Stimulated activated CD4-positive, alpha-beta T cell treated with anti-CD3 and anti-CD28 coated beads, TNF-alpha, amount 100 ng/mL, for 48 hours (primary cell): ENCODE measurements around the gene AIRE.
"Not testable (repeated sequence)": the region's sequence is repeated elsewhere in the genome, so short reads cannot be mapped to it uniquely, and the experiment has no call there.

Source experiments
- DNase-seq, 3 donors: peaks; one replicate each; pipeline ENCODE4 v3.0.0-alpha.2; 2020; ENCODE audit warnings: low read depth in 3 of 3

The AIRE gene

GRCh38 chr21:44285138-44285992 lies at the start of gene AIRE:
Gene AIRE (plus strand): TSS chr21:44285876. CDS start chr21:44286007, 131 bp downstream.
- no peak for DNase-seq

DNA sequence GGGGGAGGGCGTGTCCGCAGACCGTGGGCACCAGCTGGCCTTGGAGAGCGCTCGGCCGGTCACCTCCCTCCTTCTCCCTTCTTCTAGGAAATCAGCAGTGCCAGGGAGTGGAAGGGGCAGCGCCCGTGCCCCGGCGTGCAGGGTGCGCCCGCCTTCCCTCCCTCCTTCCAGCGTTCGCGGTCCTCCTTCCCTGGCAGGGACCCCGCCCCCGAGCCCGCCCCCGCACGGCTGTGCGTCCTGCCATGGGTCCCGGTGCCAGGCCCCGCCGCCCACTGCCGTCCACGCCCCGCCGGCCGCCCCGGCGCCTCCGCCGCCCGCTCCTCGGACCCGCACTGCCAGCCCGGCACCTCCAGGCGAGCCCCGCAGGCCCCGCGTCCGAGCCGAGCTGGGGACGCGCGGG lies 45.3 kb upstream of the AIRE start:
- DNase-seq = not testable (repeated sequence)

DNA sequence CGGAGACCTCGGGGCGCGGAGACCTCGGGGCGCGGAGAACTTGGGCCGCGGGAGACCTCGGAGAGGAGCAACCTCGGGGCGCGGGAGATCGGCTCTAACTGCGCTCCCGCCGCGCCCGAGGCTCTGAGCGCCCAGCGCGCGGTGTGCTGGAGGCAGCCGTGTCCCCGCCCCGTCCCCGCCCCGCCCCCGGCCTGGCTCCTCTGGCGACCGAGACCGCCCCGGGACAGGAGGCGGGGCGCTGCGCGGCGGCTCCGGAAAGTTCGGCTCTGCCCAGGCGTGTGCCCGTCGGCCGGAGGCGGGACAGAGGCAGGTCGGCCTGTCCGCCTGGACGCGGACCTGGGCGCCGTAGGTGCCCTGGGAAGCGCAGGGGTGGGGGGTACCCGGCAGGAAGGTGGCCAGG lies 44.8 kb upstream of the AIRE start, which contains the start of gene ICOSLG:
ICOSLG (minus strand) TSS at position 102 of the 400 bp plus-strand sequence. CDS start 126 bp downstream, outside the sequence.
- DNase-seq = not testable (repeated sequence)

DNA sequence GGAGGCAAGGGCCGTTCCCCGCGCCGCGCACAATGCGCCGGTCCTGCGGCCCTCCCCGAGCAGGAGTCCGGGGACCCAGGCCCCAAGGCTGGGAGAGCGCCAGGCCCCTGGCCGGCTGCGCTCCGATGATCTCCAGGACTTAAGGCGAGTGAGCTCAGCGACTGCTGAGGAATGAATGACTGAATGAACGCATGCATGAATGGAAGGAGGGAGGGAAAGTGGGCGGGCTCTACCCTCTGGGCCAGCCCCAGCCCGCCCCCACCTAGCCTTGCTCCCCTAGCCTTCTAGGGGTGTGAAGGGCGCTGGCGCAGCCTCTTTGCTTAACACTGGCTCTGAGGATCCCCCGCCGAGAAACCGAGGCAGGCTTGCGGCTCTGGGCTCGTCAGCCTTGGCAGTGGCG lies 44.4 kb upstream of the AIRE start:
- not testable (repeated sequence) for DNase-seq

DNA sequence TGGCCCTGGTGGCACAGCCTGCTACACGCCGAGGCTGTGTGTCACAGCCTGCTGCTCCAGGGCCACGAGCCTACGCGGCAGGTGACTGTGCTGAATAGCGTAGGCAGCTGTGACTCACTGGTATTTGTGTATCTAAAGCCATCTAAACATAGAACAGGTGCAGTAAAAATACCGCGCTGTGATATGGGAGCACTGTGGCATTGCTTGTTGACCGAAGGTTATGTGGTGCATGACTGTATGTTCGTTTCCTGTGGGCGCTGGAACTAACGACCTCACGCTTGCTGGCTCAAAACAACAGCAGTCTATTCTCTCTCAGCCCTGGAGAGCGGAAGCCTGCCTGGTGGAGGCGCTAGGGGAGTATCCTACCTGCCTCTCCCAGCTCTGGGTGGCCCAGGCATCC lies 41.7 kb upstream of the AIRE start:
- DNase-seq = not testable (repeated sequence)

- DNase-seq = not testable (repeated sequence)
Observed at GRCh38 chr21:44247904-44248303, 37.8 kb upstream of the AIRE start.

DNA sequence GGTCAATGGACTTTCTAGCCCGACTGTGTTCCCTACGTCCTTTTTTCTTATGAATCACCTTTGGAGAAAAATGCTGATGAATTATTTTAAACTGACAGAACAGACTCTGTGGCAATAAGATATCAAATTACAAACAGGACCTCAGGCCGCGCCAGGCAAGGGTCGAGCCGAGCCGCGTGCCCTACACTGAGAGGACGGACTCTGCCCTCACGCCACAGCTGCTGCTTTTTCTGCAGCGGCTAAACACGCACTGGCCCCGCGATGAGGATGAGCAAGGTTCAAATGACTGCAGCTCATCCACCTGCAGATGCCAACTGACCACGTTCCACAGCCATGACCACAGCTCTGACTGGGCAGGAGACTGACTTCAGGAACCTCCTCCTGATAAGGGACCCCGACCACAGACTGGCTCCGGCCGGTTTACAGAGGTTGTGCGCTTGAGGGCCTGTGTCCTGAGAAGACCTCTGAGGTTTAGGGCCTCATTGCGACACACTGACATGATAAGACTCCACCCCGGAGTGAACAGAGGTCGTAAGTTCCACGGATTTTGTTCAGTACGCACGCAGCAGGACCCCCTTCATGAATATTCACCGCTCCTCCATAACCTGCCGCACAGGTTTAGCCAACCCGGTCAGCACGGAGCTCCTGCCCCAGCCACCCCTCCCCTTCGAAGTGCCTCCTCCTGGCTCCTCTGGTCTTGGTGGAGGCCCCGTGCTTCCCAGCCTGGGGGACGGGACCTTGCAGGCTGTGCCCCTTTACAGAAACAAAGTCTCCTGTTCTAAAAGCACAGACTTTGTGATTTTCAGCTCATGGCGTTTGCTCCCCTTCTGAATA lies 36.3 kb upstream of the AIRE start:
- DNase-seq = not testable (repeated sequence)

DNA sequence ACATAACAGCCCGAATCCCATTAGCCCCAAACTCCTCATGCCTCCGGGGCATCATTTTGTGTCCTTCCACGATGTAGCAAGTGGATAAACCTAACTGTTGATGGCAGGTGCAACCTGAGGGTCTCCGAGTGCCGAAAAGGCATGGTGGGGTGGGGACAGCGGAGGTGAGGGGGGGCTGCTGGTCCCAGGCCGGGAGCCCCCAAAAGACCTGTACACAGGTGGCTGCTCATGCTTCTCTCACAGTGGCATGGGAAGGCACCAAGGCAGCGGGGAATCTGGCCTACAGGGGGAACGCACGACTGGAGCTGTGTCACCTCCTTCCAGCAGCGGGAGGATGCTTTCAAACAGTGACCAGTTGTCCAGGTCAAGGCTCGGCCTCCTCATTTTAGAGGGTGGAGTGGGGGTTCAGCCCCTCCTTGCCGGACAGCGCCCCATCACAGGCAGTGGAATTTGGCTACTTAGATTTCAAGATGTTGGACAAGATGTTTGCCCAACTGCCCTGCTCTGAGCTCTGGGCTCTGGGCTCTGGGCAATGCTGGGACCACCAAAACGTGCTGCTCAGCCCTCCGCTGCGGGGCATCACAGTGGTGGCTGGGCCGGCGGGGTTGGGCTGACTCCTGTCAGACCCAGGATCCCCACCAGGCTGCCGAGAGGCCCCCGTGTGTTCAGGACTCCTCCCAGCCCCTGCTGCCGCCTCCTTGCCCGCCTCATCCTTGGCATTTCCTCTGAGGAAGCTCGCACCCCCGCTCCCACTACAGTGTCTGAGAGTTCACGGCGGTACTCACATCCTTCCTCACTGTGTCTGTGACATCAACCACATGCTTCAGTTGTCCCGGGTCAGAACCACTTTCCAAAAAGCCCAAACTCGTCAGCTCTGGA lies 31.6 kb upstream of the AIRE start:
- no peak for DNase-seq

GRCh38 chr21:44255511-44255981 lies 30.1 kb upstream of the AIRE start:
- DNase-seq = no peak

DNA sequence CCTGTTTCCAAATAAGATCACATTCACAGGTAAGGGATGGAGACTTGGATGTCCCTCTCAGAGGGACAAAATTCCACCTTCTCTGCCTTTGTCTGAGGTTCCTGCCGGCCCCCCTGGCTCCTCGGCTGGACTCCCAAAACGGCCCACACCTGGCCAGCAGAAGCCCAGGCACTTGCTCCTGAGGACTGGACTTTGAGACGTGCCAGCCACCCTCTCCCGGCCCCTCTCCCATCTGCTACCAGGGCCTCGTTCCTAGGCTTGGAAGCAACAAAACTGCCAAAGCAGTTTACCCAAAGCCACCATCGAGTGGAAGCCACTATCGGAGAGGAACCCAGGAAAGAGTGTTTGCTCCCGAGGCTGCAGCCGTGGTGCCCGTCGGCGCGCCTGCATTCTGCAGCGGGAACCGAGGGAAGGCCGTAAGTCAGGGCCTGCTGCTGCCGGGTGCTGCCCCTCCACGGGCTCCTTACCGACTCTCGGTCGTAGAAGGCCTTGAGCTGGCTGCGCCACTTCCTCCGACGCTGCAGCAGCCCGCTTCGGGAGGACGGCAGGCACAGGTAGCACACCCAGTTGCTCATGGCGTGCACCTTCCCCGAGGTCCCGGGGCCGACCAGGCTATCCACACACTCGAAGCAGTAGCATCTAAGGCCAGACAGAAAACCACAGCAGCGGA lies 27.5 kb upstream of the AIRE start:
- no peak for DNase-seq

DNA sequence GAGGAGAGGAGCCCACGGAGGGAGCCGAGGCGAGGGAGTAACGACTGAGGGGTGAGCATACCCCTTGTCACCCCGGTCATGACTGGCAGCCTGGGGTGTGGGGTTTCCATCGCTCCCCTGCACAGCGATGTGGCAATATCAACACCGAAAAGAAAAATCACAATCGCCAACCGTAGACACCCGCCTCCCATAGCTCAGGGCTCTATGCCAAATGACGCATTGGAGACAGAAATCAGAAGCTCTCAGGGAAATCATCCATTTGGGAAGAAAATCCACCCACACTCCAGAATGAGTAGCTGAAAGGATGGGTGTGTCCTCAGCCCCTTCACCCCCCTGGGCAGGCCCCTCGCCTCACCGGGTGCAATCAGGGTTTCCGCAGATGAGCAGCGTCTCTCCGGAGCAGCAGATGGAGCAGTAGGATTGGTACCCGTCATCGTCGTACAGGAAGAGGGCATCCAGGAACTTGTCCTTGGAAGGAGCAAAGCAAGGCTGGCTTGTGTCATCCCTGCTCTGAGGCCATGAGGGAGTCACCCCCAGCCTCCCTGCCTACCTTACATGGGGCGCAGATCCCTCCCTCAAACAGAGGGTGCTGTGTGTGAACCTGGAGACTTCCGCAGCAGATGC lies 26.5 kb upstream of the AIRE start:
- DNase-seq = no peak

GRCh38 chr21:44260066-44260465 lies 25.6 kb upstream of the AIRE start:
- DNase-seq = no peak

DNA sequence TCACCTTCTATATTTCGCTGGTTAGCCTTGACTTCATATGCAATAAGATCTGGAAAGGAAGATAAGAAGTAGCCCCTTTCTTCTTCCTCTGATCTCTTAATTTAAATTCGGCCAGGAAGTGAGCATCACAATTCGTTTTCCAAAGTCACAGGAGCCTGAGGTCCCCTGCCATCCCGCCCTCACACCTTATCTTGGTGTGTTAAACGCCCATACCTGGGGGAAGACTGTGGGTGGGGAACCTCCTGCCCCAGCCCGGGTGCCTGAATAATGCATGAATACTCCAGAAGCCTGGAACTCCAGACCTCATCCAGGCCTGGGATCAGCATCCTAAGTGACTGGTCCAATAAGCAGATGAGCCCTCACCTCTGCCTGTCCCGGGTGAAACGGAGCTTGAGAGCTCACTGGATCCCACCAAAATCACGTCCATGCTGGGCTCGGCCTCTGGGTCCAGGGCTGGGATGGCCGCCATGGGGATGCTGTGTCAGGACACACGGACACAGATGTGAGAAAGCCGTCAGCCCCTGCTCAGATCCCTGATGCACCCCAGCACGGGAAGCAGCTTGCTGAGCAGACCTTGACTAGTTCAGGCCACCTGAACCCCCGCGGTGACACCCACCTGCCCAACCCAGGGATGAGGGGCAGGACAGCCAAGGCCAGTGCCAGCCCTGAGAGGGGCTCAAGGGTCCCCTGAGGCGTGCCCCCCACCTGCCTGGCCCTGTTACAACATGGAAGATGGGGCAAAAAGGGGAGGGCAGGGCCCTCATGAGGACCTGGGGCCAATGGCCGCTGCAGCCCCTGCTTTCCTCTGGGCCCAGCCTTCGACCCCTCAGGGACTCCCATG lies 24.7 kb upstream of the AIRE start:
- no peak for DNase-seq

- DNase-seq = no peak
Observed at GRCh38 chr21:44261675-44262295, 23.9 kb upstream of the AIRE start, which contains the start of gene DNMT3L. Gene DNMT3L (minus strand): TSS chr21:44261897. CDS start chr21:44261259, 638 bp downstream.

- DNase-seq = no peak
Observed at GRCh38 chr21:44262338-44263056, 23.2 kb upstream of the AIRE start.

- no peak for DNase-seq
Observed at GRCh38 chr21:44263221-44263760, 22.4 kb upstream of the AIRE start.

GRCh38 chr21:44263768-44264167 lies 21.9 kb upstream of the AIRE start:
- no peak for DNase-seq

GRCh38 chr21:44265734-44266270 lies 19.9 kb upstream of the AIRE start:
- DNase-seq = no peak
